HG03103 (cell line): Measurements from ENCODE around the gene TLR10.

Experiments used
- ATAC-seq: cut with Tn5 transposase; IDR thresholded peaks from one replicate; pipeline ENCODE4 v1.9.1; 2021; ENCODE audit warnings: low read depth; ENCODE audit not compliant: unreplicated experiment

TLR10 gene

DNA sequence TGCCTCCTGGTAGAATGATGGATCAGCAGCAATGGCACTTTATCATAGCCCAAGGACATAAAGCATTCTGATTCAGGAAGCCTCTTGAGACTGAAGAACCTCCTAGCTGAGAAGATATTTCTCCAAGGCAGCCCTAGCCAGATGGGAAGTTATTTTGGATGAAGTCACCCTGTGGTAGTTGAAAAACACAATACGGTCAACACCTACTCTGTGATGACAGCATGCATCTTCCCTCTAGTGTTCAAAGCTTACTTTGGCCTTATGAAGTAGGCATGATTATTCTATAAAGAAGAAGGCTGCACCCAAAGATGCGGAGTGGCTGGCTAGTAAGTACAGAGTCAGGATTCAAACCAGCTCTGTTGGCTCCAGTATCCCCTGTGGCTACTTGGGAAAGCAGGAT, 47.9 kb downstream of the TLR10 start:
- no peak for ATAC-seq

DNA sequence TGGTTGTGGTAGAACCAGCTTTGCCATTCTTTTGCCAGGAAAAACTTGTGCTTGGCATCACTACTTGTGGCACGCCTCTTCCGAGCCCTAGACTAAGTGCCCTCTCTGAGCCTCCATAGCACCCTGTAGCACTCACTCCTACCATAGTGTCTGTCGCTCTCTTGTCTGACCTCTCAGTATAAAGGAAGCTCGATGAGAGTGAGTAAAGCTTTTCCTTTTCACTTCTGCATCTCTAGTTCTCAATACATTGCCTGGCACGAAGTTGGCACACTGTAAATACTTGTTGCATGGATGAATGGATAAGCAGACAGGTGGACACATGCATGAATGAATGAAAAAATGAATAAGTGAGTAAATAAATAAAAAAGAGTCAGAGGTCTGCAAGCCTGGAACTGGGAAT, 48.3 kb downstream of the TLR10 start:
- no peak for ATAC-seq

- no peak for ATAC-seq
These were observed 49.1 kb downstream of the TLR10 start for GRCh38 chr4:38733663-38734062.

GRCh38 chr4:38730830-38731646, 51.8 kb downstream of the TLR10 start:
- peak; percentile 85 for ATAC-seq

- no peak for ATAC-seq
These were observed 52.3 kb downstream of the TLR10 start for GRCh38 chr4:38730493-38730829.

GRCh38 chr4:38728631-38729141, 54.1 kb downstream of the TLR10 start:
- no peak for ATAC-seq

DNA sequence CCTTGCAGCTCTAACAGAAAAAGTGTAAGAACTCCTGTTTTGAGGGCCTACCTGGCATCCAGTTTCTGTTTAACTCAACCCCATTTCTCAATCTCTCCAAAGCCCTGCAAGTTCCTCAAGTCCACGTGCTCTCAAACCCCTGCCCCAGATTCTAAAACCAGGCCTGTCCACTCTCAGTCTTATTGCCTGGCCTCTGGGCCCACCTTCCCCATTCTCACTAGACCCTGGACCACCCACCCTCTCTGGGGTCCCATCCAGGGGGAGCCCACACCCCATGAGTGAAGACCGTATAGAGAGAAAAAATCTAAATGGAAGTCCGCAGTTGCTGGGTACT, 58.3 kb downstream of the TLR10 start:
- ATAC-seq: no peak

GRCh38 chr4:38723726-38724474, 58.9 kb downstream of the TLR10 start:
- ATAC-seq: no peak

GRCh38 chr4:38723114-38723513, 59.7 kb downstream of the TLR10 start:
- ATAC-seq: no peak
